Medulla oblongata (tissue), 1 donor: ENCODE measurements around the gene OPN1SW.

Experiments
- DNase-seq: peaks from one replicate; pipeline ENCODE4 v3.0.0-alpha.2; 2015; ENCODE audit errors: extremely low spot score

The OPN1SW gene, protein sequence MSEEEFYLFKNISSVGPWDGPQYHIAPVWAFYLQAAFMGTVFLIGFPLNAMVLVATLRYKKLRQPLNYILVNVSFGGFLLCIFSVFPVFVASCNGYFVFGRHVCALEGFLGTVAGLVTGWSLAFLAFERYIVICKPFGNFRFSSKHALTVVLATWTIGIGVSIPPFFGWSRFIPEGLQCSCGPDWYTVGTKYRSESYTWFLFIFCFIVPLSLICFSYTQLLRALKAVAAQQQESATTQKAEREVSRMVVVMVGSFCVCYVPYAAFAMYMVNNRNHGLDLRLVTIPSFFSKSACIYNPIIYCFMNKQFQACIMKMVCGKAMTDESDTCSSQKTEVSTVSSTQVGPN

GRCh38 chr7:128775744-128776474 lies at the start of gene OPN1SW:
TSS of gene OPN1SW (minus strand) at chr7:128775794. CDS start at chr7:128775781, 13 bp downstream.
- no peak for DNase-seq

DNA sequence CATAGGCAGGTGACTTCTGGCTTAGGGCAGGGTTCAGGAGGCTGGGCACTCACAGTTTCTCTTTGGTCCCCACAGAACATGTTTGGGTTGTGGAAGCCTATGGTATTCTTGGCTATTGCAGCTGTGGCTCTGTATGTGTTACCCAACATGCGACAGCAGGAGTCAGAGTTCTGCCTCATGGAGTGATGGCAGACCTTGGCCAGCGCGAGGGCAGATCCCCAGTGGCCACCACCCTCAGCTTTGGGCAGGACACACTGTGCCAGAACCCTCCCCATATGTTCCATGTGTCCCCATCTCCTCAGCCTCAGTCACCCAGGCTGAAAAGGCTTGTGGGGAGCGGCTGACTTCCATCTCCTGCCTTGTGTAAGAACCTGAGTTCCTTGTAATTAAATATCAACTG lies 46.1 kb upstream of the OPN1SW start:
- no peak for DNase-seq

DNA sequence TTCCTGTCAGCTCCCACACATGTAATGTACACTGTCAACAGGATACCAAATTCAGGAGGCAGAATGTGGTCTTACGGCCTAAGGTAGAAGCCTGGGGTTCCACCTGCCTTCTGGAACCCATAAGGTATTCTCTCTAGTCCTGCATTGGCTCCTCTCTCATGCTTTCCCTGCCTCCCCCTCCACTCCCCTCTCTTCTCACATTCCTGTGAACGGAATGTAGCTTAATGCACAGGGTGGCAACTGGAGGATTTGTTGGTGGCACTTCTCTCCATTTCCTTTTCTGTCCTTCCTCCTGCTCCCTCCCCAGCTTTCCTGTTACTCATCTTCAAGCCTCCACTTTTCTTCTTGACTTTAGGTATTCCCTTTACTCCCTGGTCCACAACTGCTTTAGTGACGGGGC lies 43.1 kb upstream of the OPN1SW start:
- no peak for DNase-seq

DNA sequence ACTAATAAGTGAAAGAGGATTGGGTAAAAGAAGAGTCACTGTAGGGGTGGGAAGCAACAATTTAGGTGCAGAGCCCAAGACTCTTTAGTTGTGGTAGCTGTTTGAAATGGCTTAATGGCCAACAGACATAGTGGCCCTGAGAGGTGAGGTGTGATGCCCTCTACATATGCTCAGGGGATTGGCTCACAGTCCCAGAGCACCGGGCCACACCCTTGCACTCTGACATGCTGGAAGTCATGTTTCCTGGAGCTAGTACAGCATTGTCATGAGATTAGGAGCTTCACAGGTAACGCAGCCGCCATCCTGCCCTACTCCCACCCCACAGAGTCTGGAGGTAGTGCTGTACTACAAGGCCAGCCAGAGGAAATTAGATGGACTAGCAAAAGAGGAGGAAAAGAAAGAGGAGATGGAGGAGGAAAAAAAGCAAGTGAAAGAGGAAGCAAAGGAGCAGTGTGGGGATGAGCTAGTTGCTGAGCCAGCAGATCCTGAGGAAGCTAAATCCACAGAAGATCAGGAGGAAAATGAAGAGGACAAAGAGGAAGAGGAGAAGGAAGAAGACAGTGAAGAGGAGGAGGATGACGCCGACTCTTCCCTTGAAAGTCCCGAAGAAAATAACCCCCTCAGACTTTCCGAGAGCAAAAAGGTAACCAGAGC lies 39.8 kb upstream of the OPN1SW start:
- DNase-seq, result no peak

DNA sequence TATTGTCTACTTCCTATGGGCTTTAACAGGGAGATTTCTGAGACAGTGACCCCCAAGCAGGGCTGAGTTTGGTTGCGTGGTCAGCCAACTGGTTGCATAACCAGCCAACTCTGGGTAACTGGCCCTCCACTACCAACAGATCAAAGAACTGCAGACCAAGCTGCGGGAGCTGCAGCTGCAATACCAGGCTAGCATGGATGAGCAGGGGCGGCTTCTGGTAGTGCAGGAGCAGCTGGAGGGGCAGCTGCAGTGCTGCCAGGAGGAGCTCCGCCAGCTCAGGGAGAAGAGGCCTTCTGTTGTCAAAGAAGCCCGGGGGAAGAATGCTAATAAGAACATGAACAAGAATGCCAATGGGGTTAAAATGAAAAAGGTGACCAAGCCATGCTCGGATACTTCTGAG lies 38.9 kb upstream of the OPN1SW start:
- peak; percentile 67 for DNase-seq

DNA sequence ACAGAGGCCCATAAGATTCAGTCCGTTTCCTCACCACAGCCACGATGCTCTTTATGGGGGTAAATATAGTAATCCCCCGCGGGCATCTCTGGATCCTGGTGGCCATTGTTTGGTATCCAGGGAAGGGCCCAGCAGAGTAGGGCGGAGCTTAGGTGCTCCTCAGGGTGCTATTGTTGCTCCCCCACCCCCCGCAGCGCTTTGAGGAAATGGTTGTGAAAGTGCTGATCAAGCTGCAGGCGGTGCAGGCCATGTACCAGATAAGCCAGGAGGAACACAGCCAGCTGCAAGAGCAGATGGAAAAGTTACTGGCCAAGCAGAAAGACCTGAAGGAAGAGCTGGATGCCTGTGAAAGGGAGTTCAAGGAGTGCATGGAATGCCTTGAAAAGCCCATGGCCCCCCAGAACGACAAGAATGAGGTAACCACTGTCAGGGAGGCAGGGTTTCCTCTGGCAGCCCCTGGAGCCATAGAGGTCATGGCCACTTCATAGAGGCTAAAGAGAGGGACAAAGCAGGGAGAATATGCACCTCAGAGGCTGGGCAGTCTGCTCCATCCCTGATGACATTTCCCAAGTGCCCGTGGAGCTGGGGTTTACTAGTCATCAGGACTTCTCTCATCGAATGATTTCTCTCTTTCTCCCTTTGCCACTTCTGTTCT lies 37.0 kb upstream of the OPN1SW start:
- DNase-seq, result peak; percentile 57

DNA sequence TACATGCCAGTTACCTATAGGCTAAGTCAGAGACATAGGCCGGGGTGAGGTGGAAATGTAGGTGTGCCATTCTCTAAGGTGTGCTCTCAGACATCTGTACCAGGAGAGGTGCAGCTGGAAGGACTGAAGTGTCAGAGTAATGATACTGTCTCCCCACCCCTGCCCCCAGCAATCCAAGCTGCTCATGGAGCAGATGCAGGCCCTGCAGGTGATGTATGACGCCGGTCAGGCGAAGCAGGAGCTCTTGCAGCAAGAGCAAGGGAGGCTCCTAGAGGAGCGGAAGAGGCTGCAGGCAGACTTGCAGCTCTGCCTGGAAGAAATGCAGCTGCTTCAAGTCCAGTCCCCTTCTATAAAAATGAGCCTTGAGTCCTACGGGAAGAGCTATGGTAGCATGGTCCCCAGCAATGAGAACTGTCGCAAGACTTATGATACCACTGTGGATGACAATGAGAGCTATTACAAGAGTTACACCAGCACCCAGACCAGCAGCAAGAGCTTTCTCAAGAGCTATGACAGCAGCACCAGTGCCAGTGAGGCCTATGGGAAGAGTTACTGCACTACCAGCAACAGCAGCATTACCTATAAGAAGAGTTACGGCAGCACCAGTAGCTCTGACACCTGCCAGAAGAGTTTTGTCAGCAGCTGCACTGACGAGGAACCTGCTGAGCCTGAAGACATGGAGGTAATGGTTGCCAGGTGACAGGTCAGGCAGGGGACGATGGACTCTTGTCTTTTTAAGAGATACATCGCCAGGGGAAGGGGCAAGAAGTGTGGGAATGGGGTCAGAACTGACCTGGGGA lies 36.2 kb upstream of the OPN1SW start:
- no peak for DNase-seq

GRCh38 chr7:128810997-128811396 lies 35.4 kb upstream of the OPN1SW start:
- DNase-seq, result no peak

DNA sequence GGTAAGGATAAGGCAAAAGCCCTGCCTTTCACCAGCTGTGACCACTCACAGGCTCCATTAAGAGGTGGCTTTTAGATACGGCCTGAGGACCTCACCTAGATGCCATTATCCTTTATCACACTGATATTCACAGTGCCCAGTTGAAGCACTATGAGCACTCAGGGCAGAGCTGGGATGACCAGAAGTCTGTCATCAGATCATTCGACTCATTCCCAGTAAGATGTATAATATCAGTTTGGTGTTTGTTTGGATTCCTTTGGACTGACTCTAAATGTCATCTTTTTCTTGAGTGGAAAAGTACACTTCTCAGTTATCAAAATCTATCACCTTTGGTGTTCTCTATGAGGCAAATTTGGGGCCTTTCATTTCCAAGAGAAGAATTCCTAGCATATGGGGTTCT lies 34.9 kb upstream of the OPN1SW start:
- no peak for DNase-seq

DNA sequence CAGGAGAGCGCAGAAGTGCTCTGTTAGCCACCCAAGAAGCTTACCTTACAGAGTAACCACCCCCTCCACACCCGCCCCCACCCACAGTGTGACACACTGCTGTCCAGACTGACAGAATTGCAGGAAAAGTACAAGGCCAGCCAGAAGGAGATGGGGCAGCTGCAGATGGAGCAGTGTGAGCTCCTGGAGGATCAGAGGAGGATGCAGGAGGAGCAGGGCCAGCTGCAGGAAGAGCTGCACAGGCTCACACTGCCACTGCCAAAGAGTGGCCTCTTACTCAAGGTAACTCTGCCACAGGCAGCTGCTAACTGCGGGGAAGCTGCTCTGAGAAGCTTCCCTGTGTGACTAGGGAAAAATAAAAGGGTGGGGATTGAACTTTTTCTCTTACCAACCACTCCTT lies 33.8 kb upstream of the OPN1SW start:
- no peak for DNase-seq

DNA sequence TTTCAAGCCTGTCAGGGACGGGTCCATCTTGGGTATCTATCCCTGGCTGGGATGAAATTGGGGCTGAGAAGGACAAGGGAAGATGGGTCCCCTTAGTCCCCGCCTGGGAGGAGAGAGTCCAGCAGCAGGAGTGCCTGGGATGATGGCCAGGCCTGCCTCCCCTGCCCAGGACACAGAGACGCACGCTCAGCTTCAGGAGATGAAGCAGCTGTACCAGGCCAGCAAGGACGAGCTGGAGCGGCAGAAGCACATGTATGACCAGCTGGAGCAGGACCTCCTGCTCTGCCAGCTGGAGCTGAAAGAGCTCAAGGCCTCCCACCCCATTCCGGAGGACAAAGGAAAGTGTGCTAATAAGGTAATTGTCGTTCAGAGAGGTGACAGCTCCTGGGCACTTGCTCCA lies 31.6 kb upstream of the OPN1SW start:
- no peak for DNase-seq

- DNase-seq, result no peak
Measured at GRCh38 chr7:128805225-128805624, 29.6 kb upstream of the OPN1SW start.

DNA sequence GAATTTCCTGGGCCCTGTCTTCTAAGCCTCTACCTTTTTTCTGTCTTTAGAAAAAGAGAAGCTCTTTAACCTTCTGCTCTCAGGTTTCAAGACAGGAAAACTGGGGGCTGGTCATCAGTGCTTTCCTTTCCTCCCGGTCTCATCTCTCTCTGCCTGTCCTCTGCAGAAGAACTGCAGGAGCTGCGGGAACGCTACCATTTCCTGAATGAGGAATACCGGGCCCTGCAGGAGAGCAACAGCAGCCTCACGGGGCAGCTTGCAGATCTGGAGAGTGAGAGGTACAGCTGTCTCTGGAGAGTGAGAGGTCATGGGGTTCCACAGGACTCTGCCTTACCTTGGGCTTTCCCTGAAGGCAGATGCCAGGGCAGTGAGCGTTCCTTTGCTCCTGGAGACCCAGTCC lies 28.9 kb upstream of the OPN1SW start:
- DNase-seq, result no peak

DNA sequence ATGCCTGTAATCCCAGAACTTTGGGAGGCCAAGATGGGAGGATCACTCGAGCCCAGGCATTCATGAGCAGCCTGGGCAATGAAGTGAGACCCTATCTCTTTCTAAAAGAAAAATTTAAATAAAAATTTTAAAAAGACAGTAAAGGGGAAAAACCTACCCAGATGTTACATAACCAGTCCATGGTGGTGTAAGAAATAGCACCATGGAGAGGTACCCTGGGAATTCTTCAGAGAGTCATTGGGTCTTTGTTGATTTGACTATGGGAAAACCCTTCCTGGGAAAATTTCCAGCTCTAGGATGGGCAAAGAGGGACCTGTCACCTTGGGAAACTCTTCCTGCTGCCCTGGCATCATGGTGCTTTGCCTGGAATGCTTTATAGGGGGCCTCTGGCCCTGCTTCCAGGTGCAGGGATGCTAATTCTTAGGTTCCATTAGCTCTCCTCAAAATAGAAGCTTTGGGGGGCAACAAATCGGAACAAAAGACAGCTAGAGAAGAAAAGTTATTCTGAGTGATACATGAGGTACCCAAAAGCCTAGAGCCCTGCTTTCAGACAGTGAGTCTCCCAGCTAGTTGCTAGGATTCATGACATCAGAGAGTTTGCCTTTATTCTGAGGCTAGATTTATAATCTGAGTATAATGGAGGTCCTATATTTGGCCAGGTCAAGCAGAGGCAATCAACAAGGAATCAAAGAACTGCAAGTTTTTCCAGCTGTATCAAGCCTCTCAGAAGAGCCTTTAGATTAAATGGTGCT lies 26.2 kb upstream of the OPN1SW start:
- DNase-seq, result peak; percentile 27

DNA sequence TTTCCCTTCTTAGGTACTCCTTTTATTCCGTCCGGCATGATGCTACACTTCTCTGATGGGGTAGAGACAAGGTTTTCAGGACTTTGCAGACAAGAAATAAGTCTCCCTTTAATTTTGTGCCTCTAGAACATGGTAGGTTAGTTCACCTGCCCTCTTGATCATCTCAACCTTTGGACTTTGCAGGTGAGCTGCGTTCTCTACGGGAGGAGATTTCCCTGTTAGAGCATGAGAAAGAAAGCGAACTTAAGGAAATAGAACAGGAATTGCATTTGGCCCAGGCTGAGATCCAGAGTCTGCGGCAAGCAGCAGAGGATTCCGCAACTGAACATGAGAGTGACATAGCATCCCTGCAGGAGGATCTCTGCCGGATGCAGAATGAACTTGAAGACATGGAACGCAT lies 25.4 kb upstream of the OPN1SW start:
- no peak for DNase-seq

DNA sequence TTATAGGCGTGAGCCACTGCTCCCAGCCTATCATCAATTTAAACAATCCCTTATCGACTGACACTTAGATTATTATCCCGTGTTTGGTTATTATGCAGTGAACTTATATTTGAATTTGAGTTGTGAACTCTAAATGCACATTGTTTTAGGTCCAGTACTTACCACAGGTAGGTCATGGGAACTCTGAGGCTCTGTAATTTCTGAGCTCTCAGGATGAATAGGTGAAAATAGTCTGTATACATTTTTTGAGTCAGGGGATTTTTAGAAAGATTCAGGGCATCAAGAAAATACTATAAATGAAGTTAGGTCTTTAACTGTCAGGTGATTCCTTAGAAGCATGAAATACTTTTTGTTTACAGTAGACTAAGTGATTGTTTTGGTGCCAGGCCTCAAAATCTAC lies 25.0 kb upstream of the OPN1SW start:
- no peak for DNase-seq

- no peak for DNase-seq
Measured at GRCh38 chr7:128799451-128799850, 23.9 kb upstream of the OPN1SW start.

DNA sequence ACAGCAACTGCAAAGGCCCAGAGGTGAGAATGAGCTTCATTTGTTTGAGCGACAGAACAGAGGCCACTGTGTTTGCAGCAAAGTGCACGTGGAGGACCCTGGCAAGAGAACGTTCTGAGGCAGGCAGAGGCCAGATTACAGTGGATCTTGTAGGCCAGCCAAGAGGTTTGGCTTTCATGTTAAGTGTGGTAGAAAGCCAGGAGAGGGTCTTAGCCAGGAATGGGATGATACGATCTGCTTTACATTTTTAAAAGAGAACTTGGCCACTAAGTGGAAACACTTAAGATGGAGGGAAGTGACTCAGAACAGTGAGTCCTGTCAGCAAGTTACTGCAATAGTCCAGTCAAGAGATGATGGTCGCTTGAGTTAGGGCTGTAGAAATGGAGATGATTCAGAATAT lies 20.7 kb upstream of the OPN1SW start:
- DNase-seq, result no peak

GRCh38 chr7:128795129-128795528 lies 19.5 kb upstream of the OPN1SW start:
- no peak for DNase-seq

DNA sequence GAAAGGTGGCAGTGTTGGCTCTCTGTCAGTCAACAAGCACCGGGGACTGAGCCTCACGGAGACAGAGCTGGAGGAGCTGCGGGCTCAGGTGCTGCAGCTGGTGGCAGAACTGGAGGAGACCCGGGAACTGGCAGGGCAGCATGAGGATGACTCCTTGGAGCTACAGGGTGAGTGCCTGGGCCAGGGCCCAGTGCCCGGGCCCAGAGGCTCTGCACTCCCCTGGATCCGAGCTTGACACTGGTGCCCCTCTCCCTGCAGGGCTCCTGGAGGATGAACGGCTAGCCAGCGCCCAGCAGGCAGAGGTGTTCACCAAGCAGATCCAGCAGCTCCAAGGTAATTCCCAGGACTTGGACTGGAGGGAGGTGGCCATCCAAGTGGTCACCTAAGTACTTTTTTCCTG lies 18.8 kb upstream of the OPN1SW start:
- DNase-seq, result no peak

- no peak for DNase-seq
Measured at GRCh38 chr7:128794020-128794419, 18.4 kb upstream of the OPN1SW start.
